ENCODE measurements around the gene FSTL4. TPM values are rescaled to one million over a fixed set of nuclear protein-coding genes. Genes with fewer than 3 reads are reported as not detected.

FSTL4 gene
- total and polyA plus RNA-seq, 2 experiments from 2014 or later = 1.4 to 2.8 TPM

GRCh38 chr5:133256276-133256675 lies 356.1 kb downstream of the FSTL4 start:
- H3K79me2 ChIP-seq (replicated peaks; ENCODE audit: insufficient read depth) = no peaks in the 10 kb centered on the region
- no peaks in the 10 kb centered on the region for H3K9me2 ChIP-seq (ENCODE audit: insufficient read depth)
- H2AFZ ChIP-seq = no peak overlapping the region
- H3K27ac ChIP-seq (ENCODE audit: low read depth) = no peak overlapping the region
- H3K4me2 ChIP-seq = no peak overlapping the region
- no peaks in the 10 kb centered on the region; the same call in 2 of the 3 replicates for H3K9me3 Mint-ChIP-seq
- DNase-seq (ENCODE audit: low spot score) (no peak), ATAC-seq (no peak)
- H3K27ac Mint-ChIP-seq = no peak overlapping the region
- no peak overlapping the region for H3K4me3 ChIP-seq
- H3K4me3 Mint-ChIP-seq = no peak overlapping the region
- H3K36me3 Mint-ChIP-seq (ENCODE audit: low read depth) = no peaks in the 10 kb centered on the region
- peaks cover 26% of the 10 kb centered on the region for H3K4me1 Mint-ChIP-seq
- no peaks in the 10 kb centered on the region for H3K36me3 ChIP-seq (ENCODE audit: insufficient read depth)
- H3K4me1 ChIP-seq (ENCODE audit: insufficient read depth) = 0 out of 2 replicates have a peak, but pooled peaks cover 3% of the 10 kb centered on the region
- H4K20me1 ChIP-seq (replicated peaks; ENCODE audit: insufficient read depth) = no peaks in the 10 kb centered on the region
- TF ChIP-seq, protein P1, sequence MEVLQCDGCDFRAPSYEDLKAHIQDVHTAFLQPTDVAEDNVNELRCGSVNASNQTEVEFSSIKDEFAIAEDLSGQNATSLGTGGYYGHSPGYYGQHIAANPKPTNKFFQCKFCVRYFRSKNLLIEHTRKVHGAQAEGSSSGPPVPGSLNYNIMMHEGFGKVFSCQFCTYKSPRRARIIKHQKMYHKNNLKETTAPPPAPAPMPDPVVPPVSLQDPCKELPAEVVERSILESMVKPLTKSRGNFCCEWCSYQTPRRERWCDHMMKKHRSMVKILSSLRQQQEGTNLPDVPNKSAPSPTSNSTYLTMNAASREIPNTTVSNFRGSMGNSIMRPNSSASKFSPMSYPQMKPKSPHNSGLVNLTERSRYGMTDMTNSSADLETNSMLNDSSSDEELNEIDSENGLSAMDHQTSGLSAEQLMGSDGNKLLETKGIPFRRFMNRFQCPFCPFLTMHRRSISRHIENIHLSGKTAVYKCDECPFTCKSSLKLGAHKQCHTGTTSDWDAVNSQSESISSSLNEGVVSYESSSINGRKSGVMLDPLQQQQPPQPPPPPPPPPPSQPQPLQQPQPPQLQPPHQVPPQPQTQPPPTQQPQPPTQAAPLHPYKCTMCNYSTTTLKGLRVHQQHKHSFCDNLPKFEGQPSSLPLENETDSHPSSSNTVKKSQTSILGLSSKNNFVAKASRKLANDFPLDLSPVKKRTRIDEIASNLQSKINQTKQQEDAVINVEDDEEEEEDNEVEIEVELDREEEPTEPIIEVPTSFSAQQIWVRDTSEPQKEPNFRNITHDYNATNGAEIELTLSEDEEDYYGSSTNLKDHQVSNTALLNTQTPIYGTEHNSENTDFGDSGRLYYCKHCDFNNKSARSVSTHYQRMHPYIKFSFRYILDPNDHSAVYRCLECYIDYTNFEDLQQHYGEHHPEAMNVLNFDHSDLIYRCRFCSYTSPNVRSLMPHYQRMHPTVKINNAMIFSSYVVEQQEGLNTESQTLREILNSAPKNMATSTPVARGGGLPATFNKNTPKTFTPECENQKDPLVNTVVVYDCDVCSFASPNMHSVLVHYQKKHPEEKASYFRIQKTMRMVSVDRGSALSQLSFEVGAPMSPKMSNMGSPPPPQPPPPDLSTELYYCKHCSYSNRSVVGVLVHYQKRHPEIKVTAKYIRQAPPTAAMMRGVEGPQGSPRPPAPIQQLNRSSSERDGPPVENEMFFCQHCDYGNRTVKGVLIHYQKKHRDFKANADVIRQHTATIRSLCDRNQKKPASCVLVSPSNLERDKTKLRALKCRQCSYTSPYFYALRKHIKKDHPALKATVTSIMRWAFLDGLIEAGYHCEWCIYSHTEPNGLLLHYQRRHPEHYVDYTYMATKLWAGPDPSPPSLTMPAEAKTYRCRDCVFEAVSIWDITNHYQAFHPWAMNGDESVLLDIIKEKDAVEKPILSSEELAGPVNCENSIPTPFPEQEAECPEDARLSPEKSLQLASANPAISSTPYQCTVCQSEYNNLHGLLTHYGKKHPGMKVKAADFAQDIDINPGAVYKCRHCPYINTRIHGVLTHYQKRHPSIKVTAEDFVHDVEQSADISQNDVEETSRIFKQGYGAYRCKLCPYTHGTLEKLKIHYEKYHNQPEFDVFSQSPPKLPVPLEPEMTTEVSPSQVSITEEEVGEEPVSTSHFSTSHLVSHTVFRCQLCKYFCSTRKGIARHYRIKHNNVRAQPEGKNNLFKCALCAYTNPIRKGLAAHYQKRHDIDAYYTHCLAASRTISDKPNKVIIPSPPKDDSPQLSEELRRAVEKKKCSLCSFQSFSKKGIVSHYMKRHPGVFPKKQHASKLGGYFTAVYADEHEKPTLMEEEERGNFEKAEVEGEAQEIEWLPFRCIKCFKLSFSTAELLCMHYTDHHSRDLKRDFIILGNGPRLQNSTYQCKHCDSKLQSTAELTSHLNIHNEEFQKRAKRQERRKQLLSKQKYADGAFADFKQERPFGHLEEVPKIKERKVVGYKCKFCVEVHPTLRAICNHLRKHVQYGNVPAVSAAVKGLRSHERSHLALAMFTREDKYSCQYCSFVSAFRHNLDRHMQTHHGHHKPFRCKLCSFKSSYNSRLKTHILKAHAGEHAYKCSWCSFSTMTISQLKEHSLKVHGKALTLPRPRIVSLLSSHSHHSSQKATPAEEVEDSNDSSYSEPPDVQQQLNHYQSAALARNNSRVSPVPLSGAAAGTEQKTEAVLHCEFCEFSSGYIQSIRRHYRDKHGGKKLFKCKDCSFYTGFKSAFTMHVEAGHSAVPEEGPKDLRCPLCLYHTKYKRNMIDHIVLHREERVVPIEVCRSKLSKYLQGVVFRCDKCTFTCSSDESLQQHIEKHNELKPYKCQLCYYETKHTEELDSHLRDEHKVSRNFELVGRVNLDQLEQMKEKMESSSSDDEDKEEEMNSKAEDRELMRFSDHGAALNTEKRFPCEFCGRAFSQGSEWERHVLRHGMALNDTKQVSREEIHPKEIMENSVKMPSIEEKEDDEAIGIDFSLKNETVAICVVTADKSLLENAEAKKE (CRISPR knock-in tag; IDR thresholded peaks at IDR 0.05) = no peak
- TF ChIP-seq, protein P2, sequence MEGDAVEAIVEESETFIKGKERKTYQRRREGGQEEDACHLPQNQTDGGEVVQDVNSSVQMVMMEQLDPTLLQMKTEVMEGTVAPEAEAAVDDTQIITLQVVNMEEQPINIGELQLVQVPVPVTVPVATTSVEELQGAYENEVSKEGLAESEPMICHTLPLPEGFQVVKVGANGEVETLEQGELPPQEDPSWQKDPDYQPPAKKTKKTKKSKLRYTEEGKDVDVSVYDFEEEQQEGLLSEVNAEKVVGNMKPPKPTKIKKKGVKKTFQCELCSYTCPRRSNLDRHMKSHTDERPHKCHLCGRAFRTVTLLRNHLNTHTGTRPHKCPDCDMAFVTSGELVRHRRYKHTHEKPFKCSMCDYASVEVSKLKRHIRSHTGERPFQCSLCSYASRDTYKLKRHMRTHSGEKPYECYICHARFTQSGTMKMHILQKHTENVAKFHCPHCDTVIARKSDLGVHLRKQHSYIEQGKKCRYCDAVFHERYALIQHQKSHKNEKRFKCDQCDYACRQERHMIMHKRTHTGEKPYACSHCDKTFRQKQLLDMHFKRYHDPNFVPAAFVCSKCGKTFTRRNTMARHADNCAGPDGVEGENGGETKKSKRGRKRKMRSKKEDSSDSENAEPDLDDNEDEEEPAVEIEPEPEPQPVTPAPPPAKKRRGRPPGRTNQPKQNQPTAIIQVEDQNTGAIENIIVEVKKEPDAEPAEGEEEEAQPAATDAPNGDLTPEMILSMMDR (conservative IDR thresholded peaks at IDR 0.05; ENCODE audit: low read depth in 2 of 2) = no peak
- TF ChIP-seq EZH2phosphoT487 (IDR thresholded peaks at IDR 0.05; ENCODE audit: unreplicated experiment) (no peak), REST (IDR thresholded peaks at IDR 0.05; ENCODE audit: unreplicated experiment) (no peak), ZNF114 (CRISPR knock-in tag; IDR thresholded peaks at IDR 0.05) (no peak), JUNB (IDR thresholded peaks at IDR 0.05; ENCODE audit: unreplicated experiment) (no peak), EZH2 (IDR thresholded peaks at IDR 0.05; ENCODE audit: low read depth, unreplicated experiment) (no peak), POLR2AphosphoS5 (IDR thresholded peaks at IDR 0.05; ENCODE audit: low read depth) (no peak), NANOG (IDR thresholded peaks at IDR 0.05; ENCODE audit: borderline replicate concordance) (no peak), STAT1 (IDR thresholded peaks at IDR 0.05; ENCODE audit: unreplicated experiment) (no peak), CREB1 (CRISPR knock-in tag; IDR thresholded peaks at IDR 0.05; ENCODE audit: low read depth) (no peak)
- no peaks in the 10 kb centered on the region for H3K27me3 ChIP-seq (ENCODE audit: insufficient read depth)
- peaks cover 7% of the 10 kb centered on the region for H3K27me3 Mint-ChIP-seq (ENCODE audit: insufficient read depth, low read depth, poor library complexity)
- H3F3A ChIP-seq (replicated peaks; ENCODE audit: low read depth) = no peaks in the 10 kb centered on the region
